ENCODE measurements around the gene GJB3.
"Not testable (repeated sequence)": the region's sequence is repeated elsewhere in the genome, so short reads cannot be mapped to it uniquely, and the experiment has no call there.

Gene GJB3

DNA sequence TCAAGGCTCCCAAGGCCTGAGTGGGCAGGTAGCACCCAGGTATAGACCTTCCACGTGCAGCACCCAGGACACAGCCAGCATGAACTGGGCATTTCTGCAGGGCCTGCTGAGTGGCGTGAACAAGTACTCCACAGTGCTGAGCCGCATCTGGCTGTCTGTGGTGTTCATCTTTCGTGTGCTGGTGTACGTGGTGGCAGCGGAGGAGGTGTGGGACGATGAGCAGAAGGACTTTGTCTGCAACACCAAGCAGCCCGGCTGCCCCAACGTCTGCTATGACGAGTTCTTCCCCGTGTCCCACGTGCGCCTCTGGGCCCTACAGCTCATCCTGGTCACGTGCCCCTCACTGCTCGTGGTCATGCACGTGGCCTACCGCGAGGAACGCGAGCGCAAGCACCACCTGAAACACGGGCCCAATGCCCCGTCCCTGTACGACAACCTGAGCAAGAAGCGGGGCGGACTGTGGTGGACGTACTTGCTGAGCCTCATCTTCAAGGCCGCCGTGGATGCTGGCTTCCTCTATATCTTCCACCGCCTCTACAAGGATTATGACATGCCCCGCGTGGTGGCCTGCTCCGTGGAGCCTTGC is 19.7 kb upstream of the GJB3 start:
- DNase-seq (ENCODE audit: low read depth) = no peak

DNA sequence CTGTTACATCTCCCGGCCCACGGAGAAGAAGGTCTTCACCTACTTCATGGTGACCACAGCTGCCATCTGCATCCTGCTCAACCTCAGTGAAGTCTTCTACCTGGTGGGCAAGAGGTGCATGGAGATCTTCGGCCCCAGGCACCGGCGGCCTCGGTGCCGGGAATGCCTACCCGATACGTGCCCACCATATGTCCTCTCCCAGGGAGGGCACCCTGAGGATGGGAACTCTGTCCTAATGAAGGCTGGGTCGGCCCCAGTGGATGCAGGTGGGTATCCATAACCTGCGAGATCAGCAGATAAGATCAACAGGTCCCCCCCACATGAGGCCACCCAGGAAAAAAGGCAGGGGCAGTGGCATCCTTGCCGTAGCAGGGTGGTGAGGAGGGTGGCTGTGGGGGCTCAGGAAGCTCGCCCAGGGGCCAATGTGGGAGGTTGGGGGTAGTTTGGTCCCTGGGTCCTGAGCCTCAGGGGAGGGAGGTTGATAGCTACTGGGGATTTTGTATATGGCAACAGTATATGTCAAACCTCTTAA is 19.2 kb upstream of the GJB3 start:
- DNase-seq (ENCODE audit: low read depth) = no peak

GRCh38 chr1:34762474-34763141 is 18.4 kb upstream of the GJB3 start:
- no peak for DNase-seq (ENCODE audit: low read depth)

- no peak for DNase-seq (ENCODE audit: low read depth)
Observed at GRCh38 chr1:34763142-34763781, 17.8 kb upstream of the GJB3 start.

DNA sequence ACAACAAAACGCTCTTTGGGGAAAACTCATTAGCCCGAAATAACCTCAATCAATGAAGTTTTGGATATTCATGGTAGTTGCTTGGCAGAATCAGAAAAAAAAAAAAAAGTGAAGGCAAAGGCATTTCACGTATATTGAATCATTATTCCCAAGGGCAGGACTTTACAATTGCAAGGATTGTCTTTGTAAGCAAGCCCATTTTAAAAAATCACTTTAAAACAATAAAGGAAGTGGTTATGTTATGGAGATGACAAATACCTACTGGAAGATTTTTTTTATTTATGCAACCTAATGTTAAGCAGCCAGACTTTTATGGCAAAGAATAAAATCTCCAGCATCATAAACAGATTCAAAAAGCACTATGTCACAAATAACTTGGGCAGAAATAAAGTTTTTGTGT is 12.2 kb upstream of the GJB3 start:
- DNase-seq (ENCODE audit: low read depth) = no peak

DNA sequence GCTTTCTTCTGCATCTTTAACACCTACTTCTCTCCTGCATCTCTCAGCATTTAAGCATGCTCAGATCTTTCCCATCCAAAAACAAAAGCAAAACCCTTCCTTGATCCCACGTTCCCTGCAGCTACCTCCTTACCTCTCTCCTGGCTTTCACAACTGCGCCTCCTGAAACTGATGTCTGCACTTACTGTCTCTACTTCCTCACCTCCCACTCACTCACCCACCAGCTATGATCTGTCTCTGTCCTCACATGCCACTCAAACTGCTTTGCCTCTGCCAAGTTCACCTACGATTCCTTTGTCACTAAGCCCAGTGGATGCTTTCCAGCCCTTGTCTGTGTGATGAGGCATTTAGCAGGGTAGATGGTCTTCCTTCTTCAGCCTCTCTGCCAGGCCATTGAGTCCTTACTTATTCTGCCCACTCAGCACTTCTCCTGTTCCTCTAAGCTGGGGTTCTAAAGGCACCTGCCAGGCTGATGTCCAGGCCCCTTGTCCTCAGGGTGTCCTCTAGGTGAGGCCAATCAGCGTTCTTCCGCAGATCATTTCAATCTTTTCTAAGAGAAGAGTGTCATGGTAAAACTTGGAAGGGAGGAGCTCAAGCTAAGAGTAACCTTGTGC is 10.0 kb upstream of the GJB3 start:
- no peak for DNase-seq (ENCODE audit: low read depth)

DNA sequence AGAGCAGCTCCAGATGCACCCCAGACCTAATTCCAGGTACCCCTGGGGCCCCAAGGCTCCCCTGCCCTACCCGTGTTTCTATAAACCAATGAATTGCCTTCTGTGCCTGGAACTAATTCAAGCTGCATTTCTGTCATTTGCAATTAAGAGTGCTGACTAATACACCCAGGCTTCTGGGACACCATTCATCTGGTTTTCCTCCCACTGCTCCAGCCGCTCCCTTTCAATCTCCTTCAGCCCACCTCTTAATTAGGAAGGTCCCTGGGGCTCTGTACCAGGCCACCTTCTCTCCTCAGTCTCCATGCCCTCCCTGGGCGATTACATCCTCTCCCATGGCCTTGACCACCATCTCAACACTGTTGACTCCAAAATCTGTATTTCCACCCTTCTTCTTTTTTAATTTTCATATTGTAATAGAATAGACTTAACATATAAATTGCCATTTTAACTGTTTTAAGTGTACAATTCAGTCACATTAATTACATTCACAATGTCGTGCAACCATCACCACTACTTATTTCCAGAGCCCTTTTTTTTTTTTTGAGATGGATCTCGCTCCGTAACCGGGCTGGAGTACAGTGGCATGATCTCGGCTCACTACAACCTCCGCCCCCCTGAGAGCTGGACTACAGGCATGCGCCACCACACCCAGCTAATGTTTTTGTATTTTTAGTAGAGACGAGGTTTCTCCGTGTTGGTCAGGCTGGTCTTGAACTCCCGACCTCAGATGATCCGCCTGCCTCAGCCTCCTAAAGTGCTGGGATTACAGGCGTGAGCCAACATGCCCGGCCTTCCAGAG is 9.2 kb upstream of the GJB3 start:
- no peak for DNase-seq (ENCODE audit: low read depth)

DNA sequence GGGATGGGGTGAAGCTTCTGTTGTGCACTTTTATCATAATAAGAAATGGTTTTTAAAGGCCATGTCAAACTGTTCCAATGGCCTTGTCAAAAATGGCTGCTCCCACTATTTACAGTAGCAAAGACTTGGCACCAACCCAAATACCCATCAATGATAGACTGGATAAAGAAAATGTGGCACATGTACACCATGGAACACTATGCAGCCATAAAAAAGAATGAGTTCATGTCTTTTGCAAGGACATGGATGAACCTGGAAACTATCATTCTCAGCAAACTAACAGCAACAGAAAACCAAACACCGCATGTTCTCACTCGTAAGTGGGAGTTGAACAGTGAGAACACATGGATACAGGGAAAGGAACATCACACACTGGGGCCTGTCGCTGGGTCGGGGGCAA is 7.9 kb upstream of the GJB3 start:
- not testable (repeated sequence) for DNase-seq (ENCODE audit: low read depth)

GRCh38 chr1:34774957-34775356 is 6.1 kb upstream of the GJB3 start:
- DNase-seq (ENCODE audit: low read depth) = no peak

DNA sequence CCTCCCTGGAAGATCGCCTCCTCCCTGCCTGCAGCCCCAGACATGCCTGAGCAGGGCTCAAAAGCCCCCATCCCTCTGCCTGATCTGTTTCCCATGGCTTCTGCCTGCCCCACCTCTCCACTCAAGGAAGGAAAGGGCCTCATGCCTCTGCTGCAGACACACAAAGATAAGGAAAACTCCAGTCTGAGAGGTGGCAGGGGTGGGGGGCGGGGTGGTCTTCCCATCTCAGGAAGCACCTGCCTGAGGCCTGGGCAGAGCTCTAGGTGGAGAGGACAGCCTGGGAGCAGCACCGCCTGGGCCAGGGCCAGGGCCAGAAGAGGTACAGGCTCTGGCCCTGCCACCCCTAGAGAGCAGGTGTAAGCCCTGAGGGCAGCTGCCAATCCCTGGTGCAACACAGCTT is 4.1 kb upstream of the GJB3 start:
- no peak for DNase-seq (ENCODE audit: low read depth)

DNA sequence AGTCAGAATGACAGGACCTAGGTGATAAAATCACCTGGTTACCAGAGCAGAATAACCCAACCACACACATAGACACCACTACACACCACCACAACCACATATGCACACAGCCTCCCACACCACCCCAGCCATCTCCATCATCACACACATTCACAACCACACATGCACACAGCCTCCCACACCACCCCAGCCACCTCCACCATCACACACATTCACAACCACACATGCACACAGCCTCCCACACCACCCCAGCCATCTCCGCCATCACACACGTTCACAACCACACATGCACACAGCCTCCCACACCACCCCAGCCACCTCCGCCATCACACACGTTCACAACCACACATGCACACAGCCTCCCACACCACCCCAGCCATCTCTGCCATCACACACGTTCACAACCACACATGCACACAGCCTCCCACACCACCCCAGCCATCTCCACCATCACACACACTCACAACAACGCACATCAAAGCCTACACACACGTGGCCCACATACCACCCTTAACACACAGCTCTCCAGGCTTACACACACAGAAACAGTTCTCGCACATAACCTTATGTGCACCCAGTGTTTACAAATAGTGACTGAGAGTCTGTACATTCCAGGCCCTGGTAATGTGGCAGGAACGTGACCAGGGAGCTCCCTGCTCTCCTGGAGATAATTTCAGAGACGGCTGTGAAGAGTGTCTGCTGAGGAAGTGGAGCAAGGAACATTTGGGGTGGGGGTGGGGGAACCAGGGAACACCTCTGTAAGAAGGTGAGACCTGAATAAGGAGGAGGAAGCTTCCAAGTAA is 3.3 kb upstream of the GJB3 start:
- no peak for DNase-seq (ENCODE audit: low read depth)

DNA sequence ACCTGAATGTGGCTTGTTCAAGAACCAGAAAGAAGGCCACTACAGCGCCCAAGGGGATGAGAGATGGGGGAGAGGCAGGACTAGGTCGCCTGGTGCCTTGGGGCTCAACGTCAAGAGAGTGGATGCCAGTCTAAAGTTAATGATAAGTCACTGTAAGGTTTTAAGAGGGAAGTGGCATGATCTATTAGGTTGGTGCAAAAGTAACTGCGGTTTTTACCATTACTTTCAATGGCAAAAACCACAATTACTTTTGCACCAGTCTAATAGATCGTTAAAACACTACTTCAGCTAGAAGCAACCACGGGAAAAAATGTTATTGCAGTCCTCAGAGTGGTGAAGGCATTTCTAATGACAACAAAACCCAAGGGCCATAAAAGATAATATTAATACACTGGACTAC is 2.6 kb upstream of the GJB3 start:
- no peak for DNase-seq (ENCODE audit: low read depth)

DNA sequence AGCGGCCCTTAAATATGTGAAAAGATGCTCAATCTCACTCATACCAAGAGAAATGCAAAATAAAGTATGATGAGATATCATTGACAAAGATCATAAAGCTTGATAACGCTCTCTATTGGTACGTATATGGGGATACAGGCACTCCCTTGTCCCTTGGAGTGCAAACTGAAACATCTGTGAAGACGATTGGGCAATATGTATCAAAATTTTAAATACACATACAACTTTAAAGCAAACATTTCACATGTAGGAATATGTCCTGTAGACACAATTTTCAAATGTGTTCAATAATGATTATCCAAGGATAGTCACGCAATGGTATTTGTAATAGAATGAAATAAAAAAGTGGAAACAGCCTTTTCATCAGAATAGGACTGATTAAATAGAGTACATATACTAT is 2.0 kb upstream of the GJB3 start:
- no peak for DNase-seq (ENCODE audit: low read depth)

- DNase-seq (ENCODE audit: low read depth) = no peak
Observed at GRCh38 chr1:34779526-34779925, 1.5 kb upstream of the GJB3 start.

- no peak for DNase-seq (ENCODE audit: low read depth)
Observed at GRCh38 chr1:34779962-34780361, 1.1 kb upstream of the GJB3 start.

DNA sequence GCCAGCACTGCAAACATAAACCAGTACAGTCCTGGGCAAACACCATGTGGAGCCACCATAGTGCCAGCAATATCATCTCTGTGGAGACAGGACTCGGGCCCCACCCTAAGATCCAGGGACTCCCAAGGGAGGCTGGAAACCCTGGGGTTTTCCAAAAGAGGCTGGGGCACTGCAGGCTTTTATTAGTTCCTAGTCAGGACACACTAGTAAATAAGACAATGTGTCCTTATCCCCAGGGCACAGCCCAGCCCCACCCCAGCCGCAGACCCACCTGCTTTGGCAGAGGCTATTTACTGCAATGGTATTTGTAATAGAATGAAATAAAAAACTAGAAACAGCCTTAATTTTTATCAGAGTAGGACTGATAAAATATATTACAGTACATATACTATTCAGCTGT is 486 bp upstream of the GJB3 start:
- no peak for DNase-seq (ENCODE audit: low read depth)

GRCh38 chr1:34781844-34782391 is 904 bp downstream of the GJB3 start:
- DNase-seq (ENCODE audit: low read depth) = no peak

GRCh38 chr1:34784751-34785221 is 3.8 kb downstream of the GJB3 start:
- no peak for DNase-seq (ENCODE audit: low read depth)

DNA sequence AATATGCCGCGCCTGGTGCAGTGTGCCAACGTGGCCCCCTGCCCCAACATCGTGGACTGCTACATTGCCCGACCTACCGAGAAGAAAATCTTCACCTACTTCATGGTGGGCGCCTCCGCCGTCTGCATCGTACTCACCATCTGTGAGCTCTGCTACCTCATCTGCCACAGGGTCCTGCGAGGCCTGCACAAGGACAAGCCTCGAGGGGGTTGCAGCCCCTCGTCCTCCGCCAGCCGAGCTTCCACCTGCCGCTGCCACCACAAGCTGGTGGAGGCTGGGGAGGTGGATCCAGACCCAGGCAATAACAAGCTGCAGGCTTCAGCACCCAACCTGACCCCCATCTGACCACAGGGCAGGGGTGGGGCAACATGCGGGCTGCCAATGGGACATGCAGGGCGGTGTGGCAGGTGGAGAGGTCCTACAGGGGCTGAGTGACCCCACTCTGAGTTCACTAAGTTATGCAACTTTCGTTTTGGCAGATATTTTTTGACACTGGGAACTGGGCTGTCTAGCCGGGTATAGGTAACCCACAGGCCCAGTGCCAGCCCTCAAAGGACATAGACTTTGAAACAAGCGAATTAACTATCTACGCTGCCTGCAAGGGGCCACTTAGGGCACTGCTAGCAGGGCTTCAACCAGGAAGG is 4.3 kb downstream of the GJB3 start:
- DNase-seq (ENCODE audit: low read depth) = no peak

- no peak for DNase-seq (ENCODE audit: low read depth)
Observed at GRCh38 chr1:34785875-34786470, 5.0 kb downstream of the GJB3 start.
